Fibroblast of lung (primary cell): ENCODE data around the gene SERPINB6.

Experiments used
- EZH2 ChIP-seq: IDR thresholded peaks from 2 replicates; pipeline ENCODE4 v1.5.1; 2012; ENCODE audit warnings: low read length, control low read depth, mild to moderate bottlenecking; ENCODE audit errors: missing control alignments
- TF ChIP-seq, protein P1 (sequence below), 2 donors: IDR thresholded peaks in 1 of 2; conservative IDR thresholded peaks in 1 of 2; 1 replicate in 1 of 2; 2 replicates in 1 of 2; pipeline ENCODE4 v1.5.1; 2011 to 2012; ENCODE audit warnings: low read length in 2 of 2, control low read depth in 1 of 2, inconsistent platforms in 1 of 2, low read depth in 1 of 2, mild to moderate bottlenecking in 1 of 2

DNA sequence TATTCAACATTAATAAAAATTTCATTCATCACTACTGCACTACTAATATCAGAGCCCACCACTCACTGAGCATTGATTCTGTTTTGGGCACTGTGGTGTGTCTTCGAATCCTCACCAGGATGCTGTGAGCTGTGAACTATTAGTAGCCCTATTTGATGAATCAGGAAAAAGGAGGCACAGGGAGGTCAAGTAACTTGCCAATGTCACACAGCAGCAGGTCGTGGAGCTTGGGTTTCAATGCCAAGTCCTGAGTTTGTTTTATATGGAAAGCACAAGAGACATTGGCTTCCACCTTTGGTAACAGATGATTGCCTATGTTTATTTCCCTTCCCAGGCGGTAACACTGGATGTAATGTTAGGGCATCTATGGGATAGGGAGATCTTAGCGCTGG lies 43.3 kb upstream of the SERPINB6 start:
- no peak for TF ChIP-seq EZH2
- TF ChIP-seq, protein P1, sequence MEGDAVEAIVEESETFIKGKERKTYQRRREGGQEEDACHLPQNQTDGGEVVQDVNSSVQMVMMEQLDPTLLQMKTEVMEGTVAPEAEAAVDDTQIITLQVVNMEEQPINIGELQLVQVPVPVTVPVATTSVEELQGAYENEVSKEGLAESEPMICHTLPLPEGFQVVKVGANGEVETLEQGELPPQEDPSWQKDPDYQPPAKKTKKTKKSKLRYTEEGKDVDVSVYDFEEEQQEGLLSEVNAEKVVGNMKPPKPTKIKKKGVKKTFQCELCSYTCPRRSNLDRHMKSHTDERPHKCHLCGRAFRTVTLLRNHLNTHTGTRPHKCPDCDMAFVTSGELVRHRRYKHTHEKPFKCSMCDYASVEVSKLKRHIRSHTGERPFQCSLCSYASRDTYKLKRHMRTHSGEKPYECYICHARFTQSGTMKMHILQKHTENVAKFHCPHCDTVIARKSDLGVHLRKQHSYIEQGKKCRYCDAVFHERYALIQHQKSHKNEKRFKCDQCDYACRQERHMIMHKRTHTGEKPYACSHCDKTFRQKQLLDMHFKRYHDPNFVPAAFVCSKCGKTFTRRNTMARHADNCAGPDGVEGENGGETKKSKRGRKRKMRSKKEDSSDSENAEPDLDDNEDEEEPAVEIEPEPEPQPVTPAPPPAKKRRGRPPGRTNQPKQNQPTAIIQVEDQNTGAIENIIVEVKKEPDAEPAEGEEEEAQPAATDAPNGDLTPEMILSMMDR (conservative IDR thresholded peaks at IDR 0.05 in 1 of 2, IDR thresholded peaks at IDR 0.05 in 1 of 2; ENCODE audit: low read depth in 1 of 2, low read length in 2 of 2): no peak
